Sigmoid colon (tissue), 4 donors: Measurements from ENCODE around the gene KCNK1.

Experiments
- CTCF ChIP-seq, 4 experiments: fragments of 450-650 bp in 3 of 4; fragments of 200-600 bp in 1 of 4; IDR thresholded peaks; one replicate each; pipeline ENCODE4 v1.5.1; 2016 to 2019; ENCODE audit warnings: antibody characterized with exemption in 4 of 4, mild to moderate bottlenecking in 3 of 4, moderate library complexity in 2 of 4
- EP300 ChIP-seq, 4 donors: sonication (generic); formaldehyde crosslinking; IDR thresholded peaks; one replicate each; pipeline ENCODE4 v1.6.1; 2017; ENCODE audit warnings: antibody characterized with exemption in 4 of 4
- POLR2A ChIP-seq, 2 donors: fragments of 450-650 bp; IDR thresholded peaks; one replicate each; pipeline ENCODE4 v1.6.1; 2016; ENCODE audit warnings: antibody characterized with exemption in 2 of 2, mild to moderate bottlenecking in 2 of 2, moderate library complexity in 2 of 2

GRCh38 chr1:233631810-233632405 lies 18.0 kb downstream of the KCNK1 start:
- TF ChIP-seq CTCF (IDR thresholded peaks at IDR 0.05): no peak
- TF ChIP-seq POLR2A (IDR thresholded peaks at IDR 0.05): no peak
- TF ChIP-seq EP300 (IDR thresholded peaks at IDR 0.05): no peak
